Mesodermal cell (in vitro differentiated cells): ENCODE measurements around the gene TRAK1.

Experiments
- H3K27ac ChIP-seq: 2 replicates; pipeline ENCODE4 v1.7.0; 2013; ENCODE audit warnings: mild to moderate bottlenecking, low read depth, low read length, moderate library complexity; ENCODE audit not compliant: severe bottlenecking
- H3K36me3 ChIP-seq: 2 replicates; pipeline ENCODE4 v1.7.1; 2013; ENCODE audit warnings: mild to moderate bottlenecking, low read length, moderate library complexity; ENCODE audit not compliant: control insufficient read depth, insufficient read depth
- H3K4me1 ChIP-seq: one replicate; pipeline ENCODE4 v1.7.1; 2013; ENCODE audit warnings: mild to moderate bottlenecking, low read length; ENCODE audit not compliant: insufficient read depth, control insufficient read depth, poor library complexity, severe bottlenecking
- H3K4me3 ChIP-seq: 2 replicates; pipeline ENCODE4 v1.7.0; 2013; ENCODE audit warnings: low read length, control low read depth, mild to moderate bottlenecking; ENCODE audit not compliant: insufficient read depth, poor library complexity, severe bottlenecking; ENCODE audit errors: extremely low read depth
- H3K9me3 ChIP-seq: 2 replicates; pipeline ENCODE4 v1.7.1; 2013; ENCODE audit warnings: mild to moderate bottlenecking, low read length, moderate library complexity; ENCODE audit not compliant: control insufficient read depth
- WGBS, 2 experiments: methylation state at CpG; one replicate each; pipeline ENCODE4 v1.1.5; 2013; ENCODE audit warnings: missing lambda C conversion rate in 2 of 2; ENCODE audit not compliant: insufficient coverage in 2 of 2; 5-methylcytosine and 5-hydroxymethylcytosine counted together

The TRAK1 gene

DNA sequence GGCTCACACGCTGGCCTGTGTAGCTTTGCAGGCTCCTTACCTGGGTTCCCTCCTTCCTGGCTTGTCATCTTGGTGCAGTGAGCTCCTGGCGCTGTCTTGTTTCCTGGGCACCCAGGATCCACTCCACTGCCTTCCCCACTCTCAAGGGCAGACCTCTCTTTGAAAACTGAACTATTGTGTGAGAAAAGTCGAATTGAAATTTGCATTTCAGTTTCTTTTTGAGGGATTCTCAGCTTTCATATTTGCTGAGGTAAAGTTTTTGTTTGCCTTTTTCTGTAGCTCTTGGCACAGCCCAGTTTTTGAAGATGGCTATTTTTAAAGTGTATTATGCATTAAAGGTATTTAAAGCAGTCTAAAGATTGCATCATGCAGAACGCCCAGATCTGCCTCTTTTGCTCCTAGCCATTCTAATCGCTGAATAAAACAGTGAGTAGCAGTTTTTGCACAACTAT is 104.7 kb downstream of the TRAK1 start:
- H3K4me3 ChIP-seq, result no peak overlapping the region
- no peaks in the 10 kb centered on the region for H3K9me3 ChIP-seq
- H3K4me1 ChIP-seq, result peaks cover 2% of the 10 kb centered on the region
- H3K36me3 ChIP-seq, result peaks cover 70% of the 10 kb centered on the region
- H3K27ac ChIP-seq, result no peak overlapping the region
- WGBS, 2 experiments, result 88 to 91% methylated on average over 4 of the region's 5 CpGs

GRCh38 chr3:42198709-42199108 is 107.6 kb downstream of the TRAK1 start:
- Histone ChIP-seq H3K27ac (no peak overlapping the region), H3K4me3 (no peak overlapping the region), H3K36me3 (peaks cover 87% of the 10 kb centered on the region), H3K4me1 (no peaks in the 10 kb centered on the region), H3K9me3 (no peaks in the 10 kb centered on the region)
- 88 to 91% methylated on average over 3 of the region's 3 CpGs for WGBS, 2 experiments

DNA sequence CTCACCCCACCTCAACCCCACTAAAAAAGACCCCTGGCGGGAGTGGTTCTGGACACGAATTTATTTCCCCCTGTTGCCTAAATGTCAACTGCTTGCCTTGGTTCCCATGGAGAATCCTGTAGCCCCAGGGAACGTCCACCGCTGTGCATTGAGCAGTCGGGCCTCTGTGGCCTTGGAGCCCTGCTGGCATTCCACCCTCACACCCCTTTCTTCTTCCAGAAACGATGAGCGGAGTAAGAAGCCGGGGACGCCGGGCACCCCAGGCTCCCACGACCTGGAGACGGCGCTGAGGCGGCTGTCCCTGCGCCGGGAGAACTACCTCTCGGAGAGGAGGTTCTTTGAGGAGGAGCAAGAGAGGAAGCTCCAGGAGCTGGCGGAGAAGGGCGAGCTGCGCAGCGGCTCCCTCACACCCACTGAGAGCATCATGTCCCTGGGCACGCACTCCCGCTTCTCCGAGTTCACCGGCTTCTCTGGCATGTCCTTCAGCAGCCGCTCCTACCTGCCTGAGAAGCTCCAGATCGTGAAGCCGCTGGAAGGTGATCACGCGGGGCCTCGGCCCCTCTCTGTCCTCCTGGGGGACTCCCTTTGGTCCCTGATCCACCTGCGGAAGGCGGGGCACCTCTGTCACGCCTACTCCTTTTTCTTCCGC is 111.2 kb downstream of the TRAK1 start:
- WGBS, 2 experiments, result 93 to 97% methylated on average over 30 of the region's 35 CpGs
- no peak overlapping the region for H3K4me3 ChIP-seq
- peaks cover 14% of the 10 kb centered on the region for H3K4me1 ChIP-seq
- H3K27ac ChIP-seq, result no peak overlapping the region
- peaks cover 84% of the 10 kb centered on the region for H3K36me3 ChIP-seq
- H3K9me3 ChIP-seq, result no peaks in the 10 kb centered on the region

- WGBS, 2 experiments, result 100% methylated on average over 1 of the region's 2 CpGs; no CpG with 5 or more reads in 1 of the 2 experiments
- Histone ChIP-seq H3K4me1 (peaks cover 14% of the 10 kb centered on the region), H3K36me3 (peaks cover 77% of the 10 kb centered on the region), H3K9me3 (no peaks in the 10 kb centered on the region), H3K4me3 (no peak overlapping the region), H3K27ac (no peak overlapping the region)
Measured at GRCh38 chr3:42204867-42205599, 113.9 kb downstream of the TRAK1 start.

GRCh38 chr3:42205800-42206514 is 114.8 kb downstream of the TRAK1 start:
- Histone ChIP-seq H3K9me3 (no peaks in the 10 kb centered on the region), H3K36me3 (peaks cover 77% of the 10 kb centered on the region), H3K27ac (no peak overlapping the region), H3K4me3 (no peak overlapping the region), H3K4me1 (peaks cover 20% of the 10 kb centered on the region)
- WGBS, 2 experiments, result 94 to 95% methylated on average over 2 to 3 of the region's 4 CpGs

GRCh38 chr3:42209917-42210316 is 118.8 kb downstream of the TRAK1 start:
- Histone ChIP-seq H3K4me3 (no peak overlapping the region), H3K4me1 (peaks cover 34% of the 10 kb centered on the region), H3K27ac (no peak overlapping the region), H3K9me3 (no peaks in the 10 kb centered on the region), H3K36me3 (peaks cover 70% of the 10 kb centered on the region)
- 93 to 100% methylated on average over 2 to 3 of the region's 12 CpGs for WGBS, 2 experiments

DNA sequence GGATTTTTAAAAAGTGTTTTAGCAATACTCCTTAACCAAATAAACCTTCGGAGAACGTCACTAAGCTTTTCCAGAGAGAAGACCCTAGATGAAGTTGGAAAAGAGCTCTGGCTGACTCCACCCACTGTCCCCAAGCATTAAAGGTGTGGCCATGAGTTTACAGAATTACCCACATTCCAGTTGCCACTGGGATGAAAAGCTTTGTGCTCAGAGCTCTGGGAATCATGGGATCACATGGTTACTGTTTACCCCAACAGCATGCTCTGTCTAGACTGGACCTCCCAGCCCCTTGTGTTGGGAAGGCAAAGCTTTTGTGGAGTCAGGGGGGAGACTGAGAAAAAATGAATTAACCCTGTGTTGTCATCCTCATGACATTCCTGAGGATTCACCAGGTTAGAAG is 119.6 kb downstream of the TRAK1 start:
- H3K9me3 ChIP-seq, result no peaks in the 10 kb centered on the region
- WGBS, 2 experiments, result 90 to 100% methylated on average over 2 of the region's 2 CpGs
- H3K36me3 ChIP-seq, result peaks cover 70% of the 10 kb centered on the region
- H3K27ac ChIP-seq, result no peak overlapping the region
- H3K4me3 ChIP-seq, result no peak overlapping the region
- peaks cover 27% of the 10 kb centered on the region for H3K4me1 ChIP-seq

DNA sequence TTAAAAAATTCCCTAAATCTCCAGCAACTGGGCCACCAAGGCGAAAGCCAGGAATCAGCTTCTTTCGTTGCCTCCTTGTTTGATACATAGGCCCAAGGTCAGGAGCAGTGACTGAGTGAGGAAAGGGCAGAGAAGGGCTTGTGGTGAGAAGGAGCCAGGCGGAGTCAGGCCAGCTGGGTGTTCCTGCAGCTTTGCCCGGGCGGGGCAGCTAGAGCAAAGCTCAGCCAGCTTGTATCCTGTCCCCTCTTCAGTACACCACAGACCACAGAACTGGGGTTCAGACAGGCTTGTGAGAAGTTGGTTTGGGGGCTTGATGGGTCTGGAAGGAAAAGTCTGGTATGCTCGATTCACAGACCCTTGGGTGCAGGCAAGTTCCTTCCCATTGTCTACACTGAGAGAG is 122.3 kb downstream of the TRAK1 start:
- H3K27ac ChIP-seq, result no peak overlapping the region
- H3K4me1 ChIP-seq, result peaks cover 32% of the 10 kb centered on the region
- peaks cover 59% of the 10 kb centered on the region for H3K36me3 ChIP-seq
- no peaks in the 10 kb centered on the region for H3K9me3 ChIP-seq
- WGBS, 2 experiments, result 100% methylated on average over 2 to 3 of the region's 6 CpGs
- no peak overlapping the region for H3K4me3 ChIP-seq

GRCh38 chr3:42214064-42214463 is 122.9 kb downstream of the TRAK1 start:
- no peak overlapping the region for H3K27ac ChIP-seq
- H3K9me3 ChIP-seq, result no peaks in the 10 kb centered on the region
- H3K4me3 ChIP-seq, result no peak overlapping the region
- peaks cover 32% of the 10 kb centered on the region for H3K4me1 ChIP-seq
- WGBS, 2 experiments, result 100% methylated on average over 2 of the region's 2 CpGs; no CpG with 5 or more reads in 1 of the 2 experiments
- H3K36me3 ChIP-seq, result peaks cover 54% of the 10 kb centered on the region

- Histone ChIP-seq H3K4me3 (no peak overlapping the region), H3K4me1 (peaks cover 32% of the 10 kb centered on the region), H3K27ac (no peak overlapping the region), H3K36me3 (peaks cover 54% of the 10 kb centered on the region), H3K9me3 (no peaks in the 10 kb centered on the region)
- WGBS, 2 experiments, result 78 to 82% methylated on average over 4 to 5 of the region's 8 CpGs
Measured at GRCh38 chr3:42214565-42215283, 123.6 kb downstream of the TRAK1 start.
